K562 (cell line): ENCODE measurements around the gene ESX1. TPM values are rescaled to one million over a fixed set of nuclear protein-coding genes. Genes with fewer than 3 reads are reported as not detected.

Experiments
- ATAC-seq: fragments of 200-7000 bp; cut with Tn5 transposase; 3 replicates; pipeline ENCODE4 v1.9.1; 2020; ENCODE audit warnings: moderate library complexity
- BruUV-seq: library from RNA; stranded (reverse); fragments of 400-500 nt; replicated peaks from 2 replicates; lab custom pipeline; 2021; lab: Mats Ljungman, UMichigan
- CTCF ChIA-PET: fragments of 300-600 bp; formaldehyde crosslinking; extraction: SDS; loops from one replicate; lab custom pipeline; 2021; ENCODE audit warnings: low intra/inter-chr PET ratio; lab: Yijun Ruan, JAX
- POLR2A ChIA-PET: fragments of 300-600, 350-650 bp; sonication (Branson Sonifier 250); formaldehyde crosslinking; extraction: SDS; loops from one replicate; lab custom pipeline; 2021; ENCODE audit warnings: antibody characterized with exemption, inconsistent platforms; lab: Yijun Ruan, JAX
- DNase-seq, 4 experiments: peaks; one replicate each; pipeline versions ENCODE4 v3.0.0 to v3.0.0-alpha.2; 2011 to 2018; ENCODE audit warnings: low spot score in 3 of 4, mixed read lengths in 3 of 4; ENCODE audit errors: extremely low read depth in 1 of 4
- FAIRE-seq: peaks from 2 replicates; lab custom pipeline; 2011; peaks lifted over from hg19 to GRCh38; lab: Jason Lieb, UNC
- H2AFZ ChIP-seq: 2 replicates; pipeline ENCODE4 v1.6.0; 2011; ENCODE audit warnings: low read depth, low read length, control low read depth, inconsistent platforms
- H3K27ac ChIP-seq: fragments of 200-600 bp; 3 replicates; pipeline ENCODE4 v1.8.0; 2011; ENCODE audit warnings: low read depth, mild to moderate bottlenecking, control low read depth, inconsistent platforms, low read length, moderate library complexity, mixed read lengths; ENCODE audit errors: extremely low read depth
- H3K27me3 ChIP-seq, 2 experiments: fragments of 300-600 bp in 1 of 2; 2 replicates in 1 of 2; 3 replicates in 1 of 2; pipeline versions ENCODE4 v1.6.0 to v1.8.0; 2011; ENCODE audit warnings: inconsistent platforms in 2 of 2, low read length in 2 of 2, mild to moderate bottlenecking in 1 of 2, mixed read lengths in 1 of 2, moderate library complexity in 1 of 2; ENCODE audit not compliant: control insufficient read depth in 2 of 2, insufficient read depth in 2 of 2
- H3K36me3 ChIP-seq: fragments of 300-600 bp; 3 replicates; pipeline ENCODE4 v1.8.0; 2011; ENCODE audit warnings: mild to moderate bottlenecking, low read length, inconsistent platforms; ENCODE audit not compliant: control insufficient read depth, insufficient read depth
- H3K4me1 ChIP-seq, 2 experiments: fragments of 200-600 bp in 1 of 2; replicated peaks in 1 of 2; 2 replicates in 1 of 2; 3 replicates in 1 of 2; pipeline versions ENCODE4 v1.5.1 to v1.8.0; 2011; ENCODE audit warnings: inconsistent platforms in 2 of 2, low read length in 2 of 2, mild to moderate bottlenecking in 1 of 2, mixed read lengths in 1 of 2, moderate library complexity in 1 of 2; ENCODE audit not compliant: control insufficient read depth in 2 of 2, insufficient read depth in 2 of 2
- H3K4me2 ChIP-seq: 2 replicates; pipeline ENCODE4 v1.6.1; 2011; ENCODE audit warnings: low read length, control low read depth, inconsistent platforms, mixed read lengths; ENCODE audit not compliant: insufficient read depth
- H3K4me3 ChIP-seq: fragments of 200-600 bp; sonication (generic), shearing (Covaris generic); 2 replicates; pipeline ENCODE4 v1.5.1; 2016; ENCODE audit warnings: control low read depth, inconsistent platforms
- H3K79me2 ChIP-seq: fragments of 200-600 bp; 3 replicates; pipeline ENCODE4 v1.8.0; 2011; ENCODE audit warnings: low read length, inconsistent platforms; ENCODE audit not compliant: control insufficient read depth, insufficient read depth
- H3K9ac ChIP-seq, 2 experiments: 2 replicates each; pipeline versions ENCODE4 v1.6.0 to v1.6.1; 2011; ENCODE audit warnings: low read depth in 2 of 2, low read length in 2 of 2, control low read depth in 1 of 2, inconsistent platforms in 1 of 2, mild to moderate bottlenecking in 1 of 2, mixed read lengths in 1 of 2; ENCODE audit not compliant: insufficient read depth in 1 of 2
- H3K9me1 ChIP-seq: one replicate; pipeline ENCODE4 v1.6.0; 2011; ENCODE audit warnings: inconsistent platforms, mild to moderate bottlenecking, low read length, moderate library complexity; ENCODE audit not compliant: control insufficient read depth, insufficient read depth
- H3K9me3 ChIP-seq: replicated peaks from 2 replicates; pipeline ENCODE4 v1.5.1; 2011; ENCODE audit warnings: low read depth, low read length, inconsistent platforms; ENCODE audit not compliant: control insufficient read depth, insufficient read depth
- H4K20me1 ChIP-seq: replicated peaks from 2 replicates; pipeline ENCODE4 v1.6.1; 2011; ENCODE audit warnings: low read length, inconsistent platforms, mixed read lengths; ENCODE audit not compliant: control insufficient read depth, insufficient read depth
- GABPB1 ChIP-seq: sonication (generic); formaldehyde crosslinking; IDR thresholded peaks from 2 replicates; pipeline ENCODE4 v1.8.0; 2022; ENCODE audit warnings: mild to moderate bottlenecking, missing genetic modification reagents
- NR2F6 ChIP-seq: fragments of 450-650 bp; formaldehyde crosslinking; IDR thresholded peaks from 2 replicates; pipeline ENCODE4 v1.4.0; 2020; ENCODE audit warnings: mild to moderate bottlenecking
- WGBS: fragments of 100-300 bp; shearing (Covaris generic); methylation state at CpG from one replicate; pipeline ENCODE4 v1.1.6; 2016; ENCODE audit warnings: low coverage, mixed read lengths; ENCODE audit not compliant: insufficient coverage; ENCODE audit errors: missing lambda C conversion rate; 5-methylcytosine and 5-hydroxymethylcytosine counted together
- in situ Hi-C: fragments of 300-500 bp; cut with MboI; formaldehyde crosslinking; loops from 4 replicates; pipeline ENCODE4 v1.15.0; 2018; ENCODE audit warnings: inconsistent platforms, mixed read lengths
- intact Hi-C: fragments of 100-400 bp; cut with micrococcal nuclease; formaldehyde crosslinking; loops from 2 replicates; pipeline ENCODE4 v1.14.2; 2022
- polyA plus RNA-seq, 8 experiments: library from polyadenylated mRNA; depleted of rRNA in 4 of 8; stranded (reverse) in 5 of 8; unstranded in 3 of 8; fragments of >200 nt; fragmentation: Nextera tagmentation in 2 of 8; fragmentation: Illumina TruSeq in 1 of 8; extraction: Ambion mirVana in 2 of 8; extraction: Trizol in 1 of 8; gene quantifications; 2 replicates each; pipeline versions ENCODE4 v1.2.1 to v1.2.3, GENCODE V29; 2011 to 2014; ENCODE audit warnings: inconsistent platforms in 1 of 8, missing spikeins in 1 of 8
- total RNA-seq, 7 experiments: library from RNA; depleted of rRNA in 6 of 7; stranded (reverse); fragments of >200 nt in 6 of 7; fragmentation: Illumina TruSeq in 2 of 7; extraction: Trizol in 2 of 7; gene quantifications; 2 replicates each; pipeline versions ENCODE4 v1.2.1 to v1.2.3, GENCODE V29; 2011 to 2021; ENCODE audit warnings: low replicate concordance in 1 of 7
- TF ChIP-seq, protein P1 (sequence below): fragments of 450-650 bp; IDR thresholded peaks from one replicate; pipeline ENCODE4 v1.6.1; 2018; ENCODE audit warnings: mild to moderate bottlenecking, moderate library complexity; ENCODE audit not compliant: partially characterized antibody
- TF ChIP-seq, protein P2 (sequence below): fragments of 250-450 bp; sonication (Bioruptor Pico); IDR thresholded peaks from 2 replicates; pipeline ENCODE4 v1.5.0; 2021; ENCODE audit warnings: mild to moderate bottlenecking, moderate library complexity

Gene ESX1
- total and polyA plus RNA-seq, 9 of the 15 experiments (the other 6 are each of a cell fraction or from before 2014, with no cell fraction given): not detected

DNA sequence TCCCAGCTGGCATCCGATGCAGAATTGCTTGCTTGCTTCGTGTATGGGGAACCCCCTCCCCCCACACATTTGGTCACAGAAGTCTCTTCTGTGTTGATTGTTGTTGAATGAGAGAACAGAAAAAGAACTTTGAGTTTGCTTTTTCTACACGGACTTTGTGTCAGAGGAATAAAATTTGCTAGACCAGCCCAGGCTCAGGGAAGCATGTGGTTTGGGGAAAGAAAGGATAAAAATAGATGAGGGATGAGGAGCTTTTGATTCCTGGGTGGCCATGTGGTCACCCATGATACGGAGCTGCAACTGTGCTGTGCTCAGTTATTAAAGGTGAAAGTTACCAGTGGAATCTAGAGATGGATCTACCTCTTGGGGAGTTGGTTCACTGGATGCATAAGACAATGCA is 34.2 kb upstream of the ESX1 start:
- H3K27ac ChIP-seq: no peak overlapping the region
- no peak for ATAC-seq
- in situ Hi-C loops: no loop called here
- TF ChIP-seq, protein P1, sequence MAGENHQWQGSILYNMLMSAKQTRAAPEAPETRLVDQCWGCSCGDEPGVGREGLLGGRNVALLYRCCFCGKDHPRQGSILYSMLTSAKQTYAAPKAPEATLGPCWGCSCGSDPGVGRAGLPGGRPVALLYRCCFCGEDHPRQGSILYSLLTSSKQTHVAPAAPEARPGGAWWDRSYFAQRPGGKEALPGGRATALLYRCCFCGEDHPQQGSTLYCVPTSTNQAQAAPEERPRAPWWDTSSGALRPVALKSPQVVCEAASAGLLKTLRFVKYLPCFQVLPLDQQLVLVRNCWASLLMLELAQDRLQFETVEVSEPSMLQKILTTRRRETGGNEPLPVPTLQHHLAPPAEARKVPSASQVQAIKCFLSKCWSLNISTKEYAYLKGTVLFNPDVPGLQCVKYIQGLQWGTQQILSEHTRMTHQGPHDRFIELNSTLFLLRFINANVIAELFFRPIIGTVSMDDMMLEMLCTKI: no peak
- no peak for TF ChIP-seq NR2F6
- TF ChIP-seq, protein P2, sequence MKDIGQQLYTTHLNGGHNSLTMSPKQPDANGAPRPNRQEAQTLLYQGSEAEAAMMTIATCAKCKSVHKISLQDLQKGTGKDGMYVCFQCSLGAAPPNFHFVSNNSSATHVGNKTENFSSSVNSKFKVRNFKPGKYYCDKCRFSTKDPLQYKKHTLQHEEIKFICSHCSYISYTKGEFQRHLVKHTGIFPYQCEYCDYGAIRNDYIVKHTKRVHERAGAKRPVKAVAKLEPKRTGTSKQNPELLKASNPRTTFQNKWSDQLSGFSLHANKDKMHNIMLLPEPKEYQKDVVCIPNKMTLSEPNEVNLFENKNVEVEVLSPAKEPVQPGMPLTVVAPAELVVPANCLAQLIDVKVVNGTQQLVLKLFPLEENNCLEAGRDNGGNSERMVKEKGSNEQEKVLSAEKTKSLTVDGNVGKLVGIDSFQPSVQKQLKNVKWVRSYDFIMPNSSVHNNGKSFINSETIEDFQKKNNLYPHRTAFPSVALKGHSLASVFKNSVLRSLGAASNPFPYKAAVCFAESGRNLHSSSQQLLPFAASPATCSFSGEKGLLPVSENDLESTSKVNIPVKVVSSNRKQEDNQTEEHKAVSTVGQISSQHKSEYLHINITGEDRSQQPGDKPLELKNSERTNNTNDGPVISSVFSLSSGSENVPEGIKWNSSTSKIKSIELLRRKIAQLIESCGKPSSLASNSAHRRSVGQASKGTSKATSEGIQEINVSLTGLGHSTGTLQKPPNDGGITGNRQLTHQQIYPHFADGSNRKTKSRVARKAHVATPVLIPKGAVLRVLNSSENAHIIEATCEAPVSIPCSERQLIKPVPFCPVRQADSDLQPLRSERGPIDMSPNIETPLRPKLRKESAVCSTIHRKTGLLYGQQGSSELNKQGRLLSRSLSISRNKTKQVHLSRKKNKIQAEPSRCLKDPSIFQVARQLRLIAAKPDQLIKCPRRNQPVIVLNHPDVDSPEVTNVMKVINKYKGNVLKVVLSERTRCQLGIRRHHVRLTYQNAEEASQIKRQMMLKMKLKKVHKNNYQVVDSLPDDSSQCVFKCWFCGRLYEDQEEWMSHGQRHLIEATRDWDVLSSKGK (CRISPR knock-in tag): no peak
- no peak for TF ChIP-seq GABPB1 (CRISPR knock-in tag)
- H3K4me2 ChIP-seq: no peak overlapping the region
- H3K9me3 ChIP-seq: no peaks in the 10 kb centered on the region
- H3K9ac ChIP-seq: no peak overlapping the region
- H3K79me2 ChIP-seq: no peaks in the 10 kb centered on the region
- no peak overlapping the region for H3K4me3 ChIP-seq
- no peaks in the 10 kb centered on the region for H3K27me3 ChIP-seq
- no peaks in the 10 kb centered on the region for H3K36me3 ChIP-seq
- no peak for FAIRE-seq
- no peaks in the 10 kb centered on the region for H4K20me1 ChIP-seq
- intact Hi-C loops: no loop called here
- 0% methylated on average over 4 of the region's 4 CpGs for WGBS
- BruUV-seq: no TSS peak
- ChIA-PET POLR2A (no interaction called here), CTCF (no interaction called here)
- H2AFZ ChIP-seq: no peak overlapping the region
- DNase-seq: no peak
- H3K9me1 ChIP-seq: no peaks in the 10 kb centered on the region
- no peaks in the 10 kb centered on the region for H3K4me1 ChIP-seq
